ENCODE data around the gene CCDC24.

DNA sequence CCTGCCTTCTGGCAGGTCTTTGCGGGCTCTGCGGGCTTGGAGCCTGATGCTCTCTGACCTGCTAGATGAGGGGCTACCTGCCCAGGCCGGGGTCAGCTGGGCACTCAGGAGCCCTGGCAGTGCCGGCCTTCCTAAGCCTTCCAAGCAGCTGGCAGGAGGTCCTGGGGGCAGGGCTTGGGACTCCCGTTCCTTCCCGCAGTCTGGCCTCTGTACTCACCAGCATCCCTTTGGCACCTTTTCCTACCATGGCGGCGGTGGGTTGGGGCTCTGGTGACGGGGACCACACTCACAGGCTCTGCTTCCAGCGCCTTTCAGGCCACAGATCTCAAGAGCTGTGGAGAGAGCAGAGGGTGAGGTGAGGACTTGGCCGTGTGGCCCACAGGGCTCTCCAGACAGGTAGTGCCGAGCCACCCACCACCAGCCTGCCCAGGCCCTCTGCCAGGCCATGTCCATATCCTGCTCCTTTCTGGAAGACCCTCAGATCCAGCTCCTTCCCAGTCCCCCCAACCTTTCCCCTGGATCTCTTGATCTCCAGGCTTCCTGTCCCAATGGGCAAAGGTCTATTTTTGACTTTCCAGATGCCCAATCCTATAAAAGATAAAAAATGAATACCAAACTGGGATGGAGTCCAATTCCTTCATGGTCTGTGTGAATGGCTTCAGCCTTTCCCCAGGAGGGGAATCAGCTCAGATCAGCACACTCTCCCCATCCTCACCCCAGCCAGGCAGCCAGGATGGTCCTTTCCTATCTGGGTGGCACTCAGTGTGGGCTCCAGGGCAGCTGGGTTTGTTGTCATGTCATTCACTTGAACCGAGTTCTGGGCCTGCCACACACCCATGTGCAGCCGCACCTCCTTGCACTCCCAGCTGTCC, 32.9 kb downstream of the CCDC24 start:
- TF ChIP-seq, protein P1, sequence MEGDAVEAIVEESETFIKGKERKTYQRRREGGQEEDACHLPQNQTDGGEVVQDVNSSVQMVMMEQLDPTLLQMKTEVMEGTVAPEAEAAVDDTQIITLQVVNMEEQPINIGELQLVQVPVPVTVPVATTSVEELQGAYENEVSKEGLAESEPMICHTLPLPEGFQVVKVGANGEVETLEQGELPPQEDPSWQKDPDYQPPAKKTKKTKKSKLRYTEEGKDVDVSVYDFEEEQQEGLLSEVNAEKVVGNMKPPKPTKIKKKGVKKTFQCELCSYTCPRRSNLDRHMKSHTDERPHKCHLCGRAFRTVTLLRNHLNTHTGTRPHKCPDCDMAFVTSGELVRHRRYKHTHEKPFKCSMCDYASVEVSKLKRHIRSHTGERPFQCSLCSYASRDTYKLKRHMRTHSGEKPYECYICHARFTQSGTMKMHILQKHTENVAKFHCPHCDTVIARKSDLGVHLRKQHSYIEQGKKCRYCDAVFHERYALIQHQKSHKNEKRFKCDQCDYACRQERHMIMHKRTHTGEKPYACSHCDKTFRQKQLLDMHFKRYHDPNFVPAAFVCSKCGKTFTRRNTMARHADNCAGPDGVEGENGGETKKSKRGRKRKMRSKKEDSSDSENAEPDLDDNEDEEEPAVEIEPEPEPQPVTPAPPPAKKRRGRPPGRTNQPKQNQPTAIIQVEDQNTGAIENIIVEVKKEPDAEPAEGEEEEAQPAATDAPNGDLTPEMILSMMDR (IDR thresholded peaks at IDR 0.05), result no peak
- TF ChIP-seq POLR2A (IDR thresholded peaks at IDR 0.05), result no peak
